ENCODE data around the gene ARNT2.

DNA sequence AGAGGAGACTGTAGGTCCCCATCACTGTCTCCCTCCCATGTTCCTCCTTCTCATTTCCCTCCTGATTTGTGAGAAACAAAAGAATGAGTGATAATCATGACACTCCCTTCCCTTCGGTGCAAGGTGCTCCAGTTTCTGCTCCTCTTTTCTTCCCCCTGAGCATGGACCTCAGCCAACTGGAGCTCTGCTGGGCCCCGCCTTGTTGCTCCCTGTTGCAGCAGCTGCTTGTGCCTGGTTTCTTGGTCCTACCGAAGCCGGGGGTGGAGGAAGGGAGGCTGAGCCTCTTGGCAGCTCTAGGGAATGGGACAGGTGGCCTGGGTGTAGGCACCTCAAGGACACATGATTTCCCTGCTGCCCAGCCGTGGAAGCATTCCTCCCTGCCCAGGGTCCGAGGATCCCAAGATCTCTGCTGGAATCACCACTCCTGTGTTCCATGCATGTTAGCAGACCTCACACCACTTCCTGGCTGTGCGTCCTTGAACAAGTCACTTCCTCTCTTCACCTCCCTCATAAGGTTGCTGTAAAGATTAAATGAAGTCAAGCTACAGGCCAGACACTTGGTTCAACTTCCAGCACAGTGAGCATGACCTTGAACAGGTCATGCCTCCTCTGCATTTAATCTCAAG lies 159.3 kb downstream of the ARNT2 start:
- TF ChIP-seq, protein P1, sequence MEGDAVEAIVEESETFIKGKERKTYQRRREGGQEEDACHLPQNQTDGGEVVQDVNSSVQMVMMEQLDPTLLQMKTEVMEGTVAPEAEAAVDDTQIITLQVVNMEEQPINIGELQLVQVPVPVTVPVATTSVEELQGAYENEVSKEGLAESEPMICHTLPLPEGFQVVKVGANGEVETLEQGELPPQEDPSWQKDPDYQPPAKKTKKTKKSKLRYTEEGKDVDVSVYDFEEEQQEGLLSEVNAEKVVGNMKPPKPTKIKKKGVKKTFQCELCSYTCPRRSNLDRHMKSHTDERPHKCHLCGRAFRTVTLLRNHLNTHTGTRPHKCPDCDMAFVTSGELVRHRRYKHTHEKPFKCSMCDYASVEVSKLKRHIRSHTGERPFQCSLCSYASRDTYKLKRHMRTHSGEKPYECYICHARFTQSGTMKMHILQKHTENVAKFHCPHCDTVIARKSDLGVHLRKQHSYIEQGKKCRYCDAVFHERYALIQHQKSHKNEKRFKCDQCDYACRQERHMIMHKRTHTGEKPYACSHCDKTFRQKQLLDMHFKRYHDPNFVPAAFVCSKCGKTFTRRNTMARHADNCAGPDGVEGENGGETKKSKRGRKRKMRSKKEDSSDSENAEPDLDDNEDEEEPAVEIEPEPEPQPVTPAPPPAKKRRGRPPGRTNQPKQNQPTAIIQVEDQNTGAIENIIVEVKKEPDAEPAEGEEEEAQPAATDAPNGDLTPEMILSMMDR (IDR thresholded peaks at IDR 0.05): no peak
- TF ChIP-seq EP300 (IDR thresholded peaks at IDR 0.05): no peak
